ENCODE results near the gene CALR3.

DNA sequence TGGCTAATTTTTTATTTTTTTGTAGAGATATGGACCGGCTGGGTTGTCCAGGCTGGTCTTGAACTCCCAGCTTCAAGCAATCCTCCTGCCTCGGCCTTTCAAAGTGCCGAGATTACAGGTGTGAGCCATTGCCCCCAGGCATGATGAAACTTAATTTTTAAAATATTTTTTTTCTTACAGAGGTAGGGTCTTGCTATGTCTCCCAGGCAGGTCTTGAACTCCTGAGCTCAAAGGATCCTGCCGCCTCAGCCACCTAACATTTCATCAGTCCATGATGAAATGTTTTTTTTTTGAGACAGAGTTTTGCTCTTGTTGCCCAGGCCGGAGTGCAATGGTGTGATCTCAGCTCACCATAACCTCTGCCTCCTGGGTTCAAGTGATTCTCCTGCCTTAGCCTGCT, 12.6 kb upstream of the CALR3 start:
- no peak for TF ChIP-seq POLR2AphosphoS5 (IDR thresholded peaks at IDR 0.05; ENCODE audit: insufficient read depth in 1 of 2, low read depth in 1 of 2)
- TF ChIP-seq, protein P1, sequence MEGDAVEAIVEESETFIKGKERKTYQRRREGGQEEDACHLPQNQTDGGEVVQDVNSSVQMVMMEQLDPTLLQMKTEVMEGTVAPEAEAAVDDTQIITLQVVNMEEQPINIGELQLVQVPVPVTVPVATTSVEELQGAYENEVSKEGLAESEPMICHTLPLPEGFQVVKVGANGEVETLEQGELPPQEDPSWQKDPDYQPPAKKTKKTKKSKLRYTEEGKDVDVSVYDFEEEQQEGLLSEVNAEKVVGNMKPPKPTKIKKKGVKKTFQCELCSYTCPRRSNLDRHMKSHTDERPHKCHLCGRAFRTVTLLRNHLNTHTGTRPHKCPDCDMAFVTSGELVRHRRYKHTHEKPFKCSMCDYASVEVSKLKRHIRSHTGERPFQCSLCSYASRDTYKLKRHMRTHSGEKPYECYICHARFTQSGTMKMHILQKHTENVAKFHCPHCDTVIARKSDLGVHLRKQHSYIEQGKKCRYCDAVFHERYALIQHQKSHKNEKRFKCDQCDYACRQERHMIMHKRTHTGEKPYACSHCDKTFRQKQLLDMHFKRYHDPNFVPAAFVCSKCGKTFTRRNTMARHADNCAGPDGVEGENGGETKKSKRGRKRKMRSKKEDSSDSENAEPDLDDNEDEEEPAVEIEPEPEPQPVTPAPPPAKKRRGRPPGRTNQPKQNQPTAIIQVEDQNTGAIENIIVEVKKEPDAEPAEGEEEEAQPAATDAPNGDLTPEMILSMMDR (IDR thresholded peaks at IDR 0.05), result no peak
- TF ChIP-seq POLR2A (IDR thresholded peaks at IDR 0.05), result no peak
